HEK293 (cell line): Measurements from ENCODE around the gene EGFR.

Experiments used
- CTCF ChIA-PET: fragments of 350-600 bp; formaldehyde crosslinking; extraction: SDS; loops from one replicate; lab custom pipeline; 2021; ENCODE audit warnings: antibody characterized with exemption; lab: Yijun Ruan, JAX
- POLR2A ChIA-PET: fragments of 300-600 bp; formaldehyde crosslinking; extraction: SDS; loops from one replicate; lab custom pipeline; 2020; ENCODE audit warnings: antibody characterized with exemption, inconsistent platforms; lab: Yijun Ruan, JAX
- H3K27ac ChIP-seq: fragments of 200-500 bp; sonication (Bioruptor generic); 2 replicates; pipeline ENCODE4 v1.5.1; 2014; ENCODE audit warnings: low read depth, low read length, control low read depth, inconsistent platforms; ENCODE audit errors: extremely low read depth
- H3K36me3 ChIP-seq, 2 experiments: fragments of 200-500 bp in 1 of 2; sonication (Bioruptor generic) in 1 of 2; 1 replicate in 1 of 2; 2 replicates in 1 of 2; pipeline ENCODE4 v1.5.1; 2014 to 2017; ENCODE audit warnings: inconsistent platforms in 2 of 2, low read length in 2 of 2; ENCODE audit not compliant: control insufficient read depth in 2 of 2, insufficient read depth in 1 of 2
- H3K4me1 ChIP-seq: fragments of 200-500 bp; sonication (Bioruptor generic); 2 replicates; pipeline ENCODE4 v1.5.1; 2014; ENCODE audit warnings: mild to moderate bottlenecking, low read length, inconsistent platforms; ENCODE audit not compliant: control insufficient read depth, insufficient read depth
- H3K4me3 ChIP-seq: 2 replicates; pipeline ENCODE4 v1.5.1; 2011; ENCODE audit warnings: low read depth, mild to moderate bottlenecking, control low read depth, low read length, moderate library complexity
- H3K9me3 ChIP-seq: fragments of 200-500 bp; sonication (Bioruptor generic); 2 replicates; pipeline ENCODE4 v1.5.1; 2014; ENCODE audit warnings: low read depth, low read length, inconsistent platforms; ENCODE audit not compliant: control insufficient read depth, insufficient read depth
- ELK4 ChIP-seq: IDR thresholded peaks from 2 replicates; pipeline ENCODE4 v1.6.1; 2011; ENCODE audit warnings: mild to moderate bottlenecking, low read depth, low read length, borderline replicate concordance
- HIC1 ChIP-seq: fragments of 450-650 bp; formaldehyde crosslinking; IDR thresholded peaks from 2 replicates; pipeline ENCODE4 v1.5.1; 2016; ENCODE audit warnings: missing biosample characterization, missing genetic modification characterization
- IKZF3 ChIP-seq: fragments of 450-650 bp; IDR thresholded peaks from 2 replicates; pipeline ENCODE4 v1.5.0; 2018; ENCODE audit warnings: missing biosample characterization, mild to moderate bottlenecking, missing genetic modification characterization, moderate library complexity
- KLF16 ChIP-seq: fragments of 450-650 bp; formaldehyde crosslinking; IDR thresholded peaks from 2 replicates; pipeline ENCODE4 v1.5.1; 2017; ENCODE audit warnings: missing biosample characterization, missing genetic modification characterization
- SETDB1 ChIP-seq: IDR thresholded peaks from one replicate; pipeline ENCODE4 v1.6.1; 2017; ENCODE audit warnings: mild to moderate bottlenecking, low read length, moderate library complexity, mixed read lengths; ENCODE audit not compliant: insufficient read length
- ZBTB10 ChIP-seq: fragments of 450-650 bp; formaldehyde crosslinking; IDR thresholded peaks from 2 replicates; pipeline ENCODE4 v1.5.1; 2016; ENCODE audit warnings: missing biosample characterization, missing genetic modification characterization
- ZBTB7A ChIP-seq: fragments of 450-650 bp; formaldehyde crosslinking; IDR thresholded peaks from 2 replicates; pipeline ENCODE4 v1.5.1; 2016; ENCODE audit warnings: low read depth, missing biosample characterization, missing genetic modification characterization
- ZEB2 ChIP-seq: fragments of 450-650 bp; formaldehyde crosslinking; IDR thresholded peaks from 2 replicates; pipeline ENCODE4 v1.5.1; 2016; ENCODE audit warnings: missing biosample characterization, missing genetic modification characterization
- ZFP3 ChIP-seq: fragments of 450-650 bp; formaldehyde crosslinking; IDR thresholded peaks from 2 replicates; pipeline ENCODE4 v1.5.1; 2016; ENCODE audit warnings: low read depth, missing biosample characterization, missing genetic modification characterization
- ZFP37 ChIP-seq: fragments of 450-650 bp; formaldehyde crosslinking; IDR thresholded peaks from 2 replicates; pipeline ENCODE4 v1.5.1; 2016; ENCODE audit warnings: missing biosample characterization, missing genetic modification characterization
- ZNF157 ChIP-seq: fragments of 450-650 bp; formaldehyde crosslinking; IDR thresholded peaks from 2 replicates; pipeline ENCODE4 v1.5.1; 2016; ENCODE audit warnings: missing biosample characterization, missing genetic modification characterization
- ZNF169 ChIP-seq: fragments of 450-650 bp; formaldehyde crosslinking; IDR thresholded peaks from 2 replicates; pipeline ENCODE4 v1.5.1; 2016; ENCODE audit warnings: missing biosample characterization, missing genetic modification characterization
- ZNF24 ChIP-seq: fragments of 450-650 bp; formaldehyde crosslinking; IDR thresholded peaks from 2 replicates; pipeline ENCODE4 v1.5.1; 2016; ENCODE audit warnings: missing biosample characterization, missing genetic modification characterization
- ZNF473 ChIP-seq: fragments of 450-650 bp; formaldehyde crosslinking; IDR thresholded peaks from 2 replicates; pipeline ENCODE4 v1.5.1; 2017; ENCODE audit warnings: missing biosample characterization, missing genetic modification characterization
- ZNF544 ChIP-seq: fragments of 450-650 bp; formaldehyde crosslinking; IDR thresholded peaks from 2 replicates; pipeline ENCODE4 v1.5.0; 2017; ENCODE audit warnings: missing biosample characterization, missing genetic modification characterization
- ZNF558 ChIP-seq: fragments of 450-650 bp; formaldehyde crosslinking; IDR thresholded peaks from 2 replicates; pipeline ENCODE4 v1.5.1; 2016; ENCODE audit warnings: missing biosample characterization, missing genetic modification characterization
- ZNF571 ChIP-seq: fragments of 450-650 bp; formaldehyde crosslinking; IDR thresholded peaks from 2 replicates; pipeline ENCODE4 v1.5.0; 2017; ENCODE audit warnings: missing biosample characterization, missing genetic modification characterization
- ZNF791 ChIP-seq: fragments of 450-650 bp; formaldehyde crosslinking; IDR thresholded peaks from 2 replicates; pipeline ENCODE4 v1.5.1; 2016; ENCODE audit warnings: missing biosample characterization, missing genetic modification characterization
- ZSCAN5A ChIP-seq: fragments of 450-650 bp; formaldehyde crosslinking; IDR thresholded peaks from 2 replicates; pipeline ENCODE4 v1.5.1; 2016; ENCODE audit warnings: missing biosample characterization, missing genetic modification characterization

Gene EGFR

GRCh38 chr7:54969208-54969967 lies 49.4 kb upstream of the EGFR start:
- POLR2A ChIA-PET, result no interaction called here
- H3K36me3 ChIP-seq, result no peaks in the 10 kb centered on the region; a peak in 1 of 3 replicates
- no peaks in the 10 kb centered on the region for H3K9me3 ChIP-seq
- no peaks in the 10 kb centered on the region for H3K4me1 ChIP-seq
- TF ChIP-seq KLF16 (tag by site-specific recombination) (no peak), ZNF24 (tag by site-specific recombination) (no peak), HIC1 (tag by site-specific recombination) (no peak), ZNF791 (tag by site-specific recombination) (no peak), ZFP3 (tag by site-specific recombination) (no peak), ZNF544 (tag by site-specific recombination) (no peak), ZNF473 (tag by site-specific recombination) (no peak), ZNF169 (no peak), ZBTB10 (tag by site-specific recombination) (no peak), ZNF157 (no peak), ZSCAN5A (tag by site-specific recombination) (no peak), ZEB2 (no peak), IKZF3 (tag by site-specific recombination) (no peak), ZBTB7A (no peak), ELK4 (no peak)
- TF ChIP-seq, all 188 proteins: peak for 0
- CTCF ChIA-PET, result interaction anchor here (1.0 kb wide), 1 partner anchor 24 kb away, joined by 3 read pairs; no protein-coding TSS in a partner anchor
- Histone ChIP-seq H3K27ac (no peak overlapping the region), H3K4me3 (no peak overlapping the region)

GRCh38 chr7:54972733-54973294 lies 46.0 kb upstream of the EGFR start:
- CTCF ChIA-PET, result no interaction called here
- H3K27ac ChIP-seq, result no peak overlapping the region
- POLR2A ChIA-PET, result no interaction called here
- no peaks in the 10 kb centered on the region for H3K4me1 ChIP-seq
- no peak overlapping the region for H3K4me3 ChIP-seq
- H3K36me3 ChIP-seq, result no peaks in the 10 kb centered on the region
- H3K9me3 ChIP-seq, result no peaks in the 10 kb centered on the region
- TF ChIP-seq ZNF157, result no peak
- no peak for TF ChIP-seq ZNF571
- no peak for TF ChIP-seq ZFP37 (tag by site-specific recombination)
- peak; percentile 42 for TF ChIP-seq SETDB1
- TF ChIP-seq ZNF558 (tag by site-specific recombination), result no peak
- TF ChIP-seq, all 188 proteins: peak for 1
